GM23338 (cell line): ENCODE results near the gene NIPA2. TPM values are rescaled to one million over a fixed set of nuclear protein-coding genes. Genes with fewer than 3 reads are reported as not detected.
A peak's percentile ranks its signal among the peaks of the same experiment; 100 is the strongest.

Experiments used
- ATAC-seq: fragments of 200-7000 bp; cut with Tn5 transposase; 3 replicates; pipeline ENCODE4 v1.9.1; 2020
- DNase-seq: peaks from one replicate; pipeline ENCODE4 v3.0.0-alpha.2; 2015; ENCODE audit warnings: low spot score
- H2AFZ ChIP-seq: fragments of 200-600 bp; sonication (generic); 2 replicates; pipeline ENCODE4 v1.8.0; 2016; ENCODE audit warnings: antibody characterized with exemption, mild to moderate bottlenecking, moderate library complexity
- H3F3A ChIP-seq: fragments of 200-600 bp; sonication (generic); replicated peaks from 2 replicates; pipeline ENCODE4 v1.8.0; 2017; ENCODE audit warnings: antibody characterized with exemption, mixed run types, low read depth
- H3K27ac ChIP-seq: fragments of 200-600 bp; sonication (generic); 2 replicates; pipeline ENCODE4 v1.6.1; 2016; ENCODE audit warnings: low read depth
- H3K27me3 ChIP-seq: fragments of 200-600 bp; sonication (generic); 2 replicates; pipeline ENCODE4 v1.8.0; 2016; ENCODE audit warnings: mild to moderate bottlenecking, mixed run types, moderate library complexity; ENCODE audit not compliant: insufficient read depth
- H3K36me3 ChIP-seq: fragments of 200-600 bp; sonication (generic); 2 replicates; pipeline ENCODE4 v1.8.0; 2016; ENCODE audit warnings: mild to moderate bottlenecking; ENCODE audit not compliant: insufficient read depth
- H3K4me1 ChIP-seq: fragments of 200-600 bp; sonication (generic); 2 replicates; pipeline ENCODE4 v1.8.0; 2016; ENCODE audit warnings: mild to moderate bottlenecking, moderate library complexity; ENCODE audit not compliant: insufficient read depth
- H3K4me2 ChIP-seq: fragments of 200-600 bp; sonication (generic); 2 replicates; pipeline ENCODE4 v1.7.1; 2017; ENCODE audit warnings: mixed run types
- H3K4me3 ChIP-seq: fragments of 200-600 bp; sonication (generic); 2 replicates; pipeline ENCODE4 v1.6.1; 2016; ENCODE audit warnings: mixed run types
- H3K79me2 ChIP-seq: fragments of 200-600 bp; sonication (generic); replicated peaks from 2 replicates; pipeline ENCODE4 v1.8.0; 2017; ENCODE audit warnings: mild to moderate bottlenecking; ENCODE audit not compliant: insufficient read depth
- H3K9me2 ChIP-seq: fragments of 200-600 bp; sonication (generic); 2 replicates; pipeline ENCODE4 v1.8.0; 2017; ENCODE audit not compliant: insufficient read depth
- H4K20me1 ChIP-seq: fragments of 200-600 bp; sonication (generic); replicated peaks from 2 replicates; pipeline ENCODE4 v1.8.0; 2017; ENCODE audit warnings: mild to moderate bottlenecking; ENCODE audit not compliant: insufficient read depth
- H3K27ac Mint-ChIP-seq: 2 replicates; pipeline ENCODE4 v1.8.0; 2020; ENCODE audit warnings: inconsistent platforms, mild to moderate bottlenecking, moderate library complexity, mixed read lengths
- H3K27me3 Mint-ChIP-seq: 3 replicates; pipeline ENCODE4 v1.8.0; 2022; ENCODE audit warnings: low read depth, mild to moderate bottlenecking, moderate library complexity, mixed read lengths, inconsistent platforms; ENCODE audit not compliant: insufficient read depth, poor library complexity
- H3K36me3 Mint-ChIP-seq: 3 replicates; pipeline ENCODE4 v1.8.0; 2021; ENCODE audit warnings: low read depth, mild to moderate bottlenecking, inconsistent platforms, moderate library complexity, mixed read lengths
- H3K4me1 Mint-ChIP-seq: 3 replicates; pipeline ENCODE4 v1.8.0; 2020; ENCODE audit warnings: mild to moderate bottlenecking, inconsistent platforms, mixed read lengths
- H3K4me3 Mint-ChIP-seq: 3 replicates; pipeline ENCODE4 v1.8.0; 2021; ENCODE audit warnings: moderate library complexity, mild to moderate bottlenecking, inconsistent platforms, mixed read lengths
- H3K9me3 Mint-ChIP-seq: 3 replicates; pipeline ENCODE4 v1.8.0; 2020; ENCODE audit warnings: moderate library complexity, mild to moderate bottlenecking, inconsistent platforms, mixed read lengths
- CREB1 ChIP-seq: fragments of 250-450 bp; sonication (Bioruptor Pico); IDR thresholded peaks from 2 replicates; pipeline ENCODE4 v1.5.0; 2020; ENCODE audit warnings: low read depth, mild to moderate bottlenecking, moderate library complexity
- CTCF ChIP-seq, 2 experiments: fragments of 200-600 bp in 1 of 2; sonication (generic) in 1 of 2; conservative IDR thresholded peaks; 2 replicates each; pipeline versions ENCODE4 v1.5.1 to v1.6.1; 2016 to 2017; ENCODE audit warnings: antibody characterized with exemption in 2 of 2, low read depth in 2 of 2, mild to moderate bottlenecking in 2 of 2, moderate library complexity in 1 of 2
- ETS1 ChIP-seq: IDR thresholded peaks from 2 replicates; pipeline ENCODE4 v1.6.1; 2016; ENCODE audit warnings: antibody characterized with exemption
- JUNB ChIP-seq: IDR thresholded peaks from one replicate; pipeline ENCODE4 v1.6.1; 2016; ENCODE audit warnings: antibody characterized with exemption; ENCODE audit not compliant: unreplicated experiment
- POLR2AphosphoS5 ChIP-seq: IDR thresholded peaks from 2 replicates; pipeline ENCODE4 v1.6.1; 2016; ENCODE audit warnings: antibody characterized with exemption, low read depth
- REST ChIP-seq: IDR thresholded peaks from one replicate; pipeline ENCODE4 v1.6.1; 2018; ENCODE audit warnings: antibody characterized with exemption; ENCODE audit not compliant: unreplicated experiment
- STAT1 ChIP-seq: IDR thresholded peaks from one replicate; pipeline ENCODE4 v1.6.1; 2016; ENCODE audit warnings: antibody characterized with exemption; ENCODE audit not compliant: unreplicated experiment
- ZNF114 ChIP-seq: fragments of 250-450 bp; sonication (Bioruptor Pico); IDR thresholded peaks from 2 replicates; pipeline ENCODE4 v1.5.0; 2020; ENCODE audit warnings: mild to moderate bottlenecking, moderate library complexity
- long read RNA-seq: library from polyadenylated mRNA; unstranded; transcript quantifications from one replicate; pipeline ENCODE4 v2.0.0, GENCODE V29; 2020; ENCODE audit not compliant: unreplicated experiment
- polyA plus RNA-seq: library from polyadenylated mRNA; unstranded; fragments of >200 nt; fragmentation: Nextera tagmentation; extraction: Ambion mirVana; gene quantifications from 2 replicates; pipeline ENCODE4 v1.2.1, GENCODE V29; 2016
- total RNA-seq: library from RNA; depleted of rRNA; stranded (reverse); fragments of >200 nt; shearing (Covaris generic); gene quantifications from 2 replicates; pipeline ENCODE4 v1.2.3, GENCODE V29; 2014; rRNA removed

The NIPA2 gene
- 96.2 and 105 TPM in 2 replicates for total RNA-seq
- polyA plus RNA-seq = 30.2 and 35.0 TPM in 2 replicates
- long read RNA-seq, transcript NIPA2-203 (6 exons, 2,280 nt) = major isoform, 31 of 97 reads
- long read RNA-seq, transcript NIPA2-204 (7 exons, 3,130 nt) = minor isoform, 9 of 97 reads
- long read RNA-seq, transcript NIPA2-201 (8 exons, 3,233 nt) = minor isoform, 13 of 97 reads
- long read RNA-seq, partial matches to known transcripts = 1 of 97 reads
- long read RNA-seq, other reads (novel, unspliced or antisense) = 42 of 97 reads

- H3K36me3 Mint-ChIP-seq = peaks cover 30% of the 10 kb centered on the region
- H3K79me2 ChIP-seq = peaks cover 48% of the 10 kb centered on the region
- ATAC-seq (peak; percentile 96), DNase-seq (peak; percentile 99)
- peaks cover 18% of the 10 kb centered on the region for H3K4me1 ChIP-seq
- peak within 1 kb of the TSS; percentile 96 for H3K27ac Mint-ChIP-seq
- peak within 1 kb of the TSS; percentile 94 for H3K4me3 ChIP-seq
- peak within 1 kb of the TSS; percentile 95 for H3K27ac ChIP-seq
- H3K4me2 ChIP-seq = peak within 1 kb of the TSS; percentile 92
- TF ChIP-seq STAT1 = no peak
- TF ChIP-seq CTCF (conservative IDR thresholded peaks at IDR 0.05; ENCODE audit: low read depth in 2 of 2) = peak in 1 of 2 experiments; percentile 14; a peak in 1 of 4 replicates
- peak; percentile 81 for TF ChIP-seq POLR2AphosphoS5
- peak; percentile 95 for TF ChIP-seq CREB1 (CRISPR knock-in tag)
- TF ChIP-seq ETS1 = peak; percentile 30; the same call in 1 of the 2 replicates
- peaks cover 11% of the 10 kb centered on the region for H3K27me3 Mint-ChIP-seq
- H3K27me3 ChIP-seq = no peaks in the 10 kb centered on the region
- H2AFZ ChIP-seq = peak within 1 kb of the TSS; percentile 87
- H3K36me3 ChIP-seq = no peaks in the 10 kb centered on the region; the same call in 1 of the 2 replicates
- H3K9me2 ChIP-seq = no peaks in the 10 kb centered on the region
- H3F3A ChIP-seq = peaks cover 7% of the 10 kb centered on the region; the same call in 1 of the 2 replicates
- H3K4me1 Mint-ChIP-seq = peaks cover 44% of the 10 kb centered on the region
- peaks cover 19% of the 10 kb centered on the region for H4K20me1 ChIP-seq
- H3K4me3 Mint-ChIP-seq = peak within 1 kb of the TSS; percentile 90
- peaks cover 13% of the 10 kb centered on the region; the same call in 1 of the 3 replicates for H3K9me3 Mint-ChIP-seq
These were observed at the start of gene NIPA2 for GRCh38 chr15:22838292-22839042. Gene NIPA2, plus strand, starts transcription at chr15:22838666. Its CDS starts 13,066 bp downstream, at chr15:22851732.

GRCh38 chr15:22794063-22794462 is 44.4 kb upstream of the NIPA2 start:
- ATAC-seq (no peak), DNase-seq (no peak)
- H3K9me3 Mint-ChIP-seq = peaks cover 5% of the 10 kb centered on the region
- H3K4me2 ChIP-seq = no peak overlapping the region
- no peaks in the 10 kb centered on the region for H3K36me3 ChIP-seq
- H3K27me3 Mint-ChIP-seq = peaks cover 3% of the 10 kb centered on the region
- peaks cover 34% of the 10 kb centered on the region for H3K36me3 Mint-ChIP-seq
- H3K4me1 ChIP-seq = no peaks in the 10 kb centered on the region; the same call in 1 of the 2 replicates
- peaks cover 16% of the 10 kb centered on the region for H3K4me1 Mint-ChIP-seq
- no peak overlapping the region for H3K27ac ChIP-seq
- 0 out of 2 replicates have a peak, but pooled peaks cover 2% of the 10 kb centered on the region for H3K9me2 ChIP-seq
- H4K20me1 ChIP-seq = no peaks in the 10 kb centered on the region; the same call in none of the 2 replicates
- peaks cover 88% of the 10 kb centered on the region for H3K79me2 ChIP-seq
- no peak overlapping the region for H3K4me3 ChIP-seq
- no peak overlapping the region for H3K27ac Mint-ChIP-seq
- H3K4me3 Mint-ChIP-seq = no peak overlapping the region
- no peak overlapping the region for H2AFZ ChIP-seq
- H3K27me3 ChIP-seq = no peaks in the 10 kb centered on the region
- H3F3A ChIP-seq = no peaks in the 10 kb centered on the region
- TF ChIP-seq JUNB (no peak), ETS1 (no peak), REST (no peak), ZNF114 (CRISPR knock-in tag) (no peak)
